Stimulated activated CD8-positive, alpha-beta memory T cell treated with anti-CD3 and anti-CD28 coated beads, Interleukin-4, amount 100 ng/mL, for 24 hours (primary cell): ENCODE data around the gene NEDD4L.
A peak's percentile ranks its signal among the peaks of the same experiment; 100 is the strongest.
"Not testable (repeated sequence)": the region's sequence is repeated elsewhere in the genome, so short reads cannot be mapped to it uniquely, and the experiment has no call there.

Experiments
- DNase-seq: peaks from one replicate; pipeline ENCODE4 v3.0.0-alpha.2; 2020; ENCODE audit warnings: low read depth

Gene NEDD4L

GRCh38 chr18:58156516-58156915 lies 112.5 kb downstream of the NEDD4L start:
- no peak for DNase-seq

DNA sequence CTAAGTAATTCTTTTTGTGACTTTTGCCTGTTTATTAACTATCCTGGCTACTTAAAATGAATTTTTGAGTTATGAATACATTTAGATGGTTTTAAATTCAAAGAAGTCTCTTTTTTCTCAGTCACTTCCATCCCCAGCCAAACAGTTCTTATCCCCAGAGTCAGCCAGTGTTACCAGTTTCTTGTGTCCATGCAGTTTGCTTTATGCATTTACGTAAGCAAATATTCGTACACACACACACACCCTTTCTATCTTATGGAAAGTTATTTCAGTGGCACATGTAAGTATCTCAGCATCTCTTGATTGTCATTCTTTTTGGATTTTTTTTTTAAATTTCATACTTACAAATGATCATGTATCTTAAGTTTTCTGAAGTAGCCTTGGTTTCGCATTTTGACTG lies 113.2 kb downstream of the NEDD4L start:
- no peak for DNase-seq

DNA sequence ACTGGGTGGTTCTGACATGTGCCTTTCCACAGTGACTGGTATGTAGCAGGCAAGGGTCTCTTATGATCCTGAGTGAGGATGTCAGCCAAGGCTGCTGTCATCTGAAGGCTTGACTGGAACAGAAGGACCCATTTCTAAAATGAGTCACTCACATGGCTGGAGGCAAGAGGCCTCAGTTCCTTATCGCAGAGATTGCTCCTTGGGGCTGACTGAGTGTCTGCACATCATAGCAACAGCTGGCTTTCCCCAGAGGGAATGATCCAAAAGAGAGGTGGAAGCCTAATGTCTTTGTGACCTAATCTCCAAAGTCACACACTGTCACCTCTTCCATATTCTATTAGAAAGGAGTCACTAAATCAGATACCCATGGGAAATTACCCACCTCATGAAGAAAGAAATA lies 114.0 kb downstream of the NEDD4L start:
- DNase-seq = no peak

GRCh38 chr18:58158459-58158858 lies 114.4 kb downstream of the NEDD4L start:
- no peak for DNase-seq

GRCh38 chr18:58161659-58162058 lies 117.6 kb downstream of the NEDD4L start:
- DNase-seq = no peak

GRCh38 chr18:58162127-58162526 lies 118.1 kb downstream of the NEDD4L start:
- no peak for DNase-seq

DNA sequence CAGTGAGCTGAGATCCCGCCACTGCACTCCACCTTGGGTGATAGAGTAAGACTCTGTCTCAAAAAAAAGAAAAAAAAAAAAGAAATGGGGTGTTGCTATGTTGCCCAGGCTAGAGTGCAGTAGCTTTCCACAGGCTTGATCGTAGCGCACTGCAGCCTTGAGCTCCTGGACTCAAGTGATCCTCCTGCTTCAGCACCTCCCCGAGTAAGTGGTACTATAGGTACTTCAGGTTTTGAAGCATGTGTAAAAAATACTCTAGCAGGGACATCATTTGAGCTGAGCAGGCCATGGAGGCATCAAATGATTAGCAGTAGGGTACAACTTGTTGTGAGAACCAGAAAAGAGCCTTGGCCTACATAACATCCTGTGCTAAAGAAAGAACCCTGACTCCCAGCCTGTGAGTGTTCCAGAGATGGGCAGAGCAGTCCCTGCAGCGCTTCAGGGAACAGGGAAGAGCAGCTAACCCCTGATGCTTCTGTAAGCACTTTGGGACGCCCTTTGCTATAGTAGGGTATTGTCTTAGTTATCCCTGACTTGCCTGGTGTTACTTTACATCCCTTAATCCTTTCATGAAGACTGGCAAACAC lies 119.1 kb downstream of the NEDD4L start:
- no peak for DNase-seq

DNA sequence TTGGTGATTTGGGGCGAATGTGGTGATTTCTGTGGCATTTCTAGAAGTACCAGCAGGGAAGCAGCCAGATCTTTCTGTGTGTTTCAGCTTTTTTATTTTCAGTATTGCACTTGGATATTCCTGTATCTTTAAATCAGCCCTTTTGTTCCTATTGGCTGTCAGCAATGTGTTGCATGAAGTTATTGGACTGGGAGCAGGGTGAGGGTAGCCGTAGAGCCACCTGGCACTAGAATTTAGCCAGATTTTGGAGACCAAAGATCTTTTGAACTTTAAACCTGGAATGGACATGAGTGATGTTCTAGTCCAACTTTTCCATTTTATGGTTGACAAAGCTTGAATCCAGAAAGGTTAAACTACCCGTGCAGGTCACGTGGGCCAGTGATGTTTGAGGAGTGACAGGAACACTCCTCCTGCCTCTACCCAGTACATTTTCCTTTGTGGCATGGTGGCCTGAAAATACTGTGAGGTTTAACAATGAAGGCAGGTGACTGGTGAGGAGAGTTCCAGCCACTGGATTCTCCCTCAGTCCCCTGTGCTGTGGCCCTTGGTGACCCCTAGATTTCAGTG lies 122.3 kb downstream of the NEDD4L start:
- DNase-seq = no peak

GRCh38 chr18:58167073-58167472 lies 123.0 kb downstream of the NEDD4L start:
- no peak for DNase-seq

DNA sequence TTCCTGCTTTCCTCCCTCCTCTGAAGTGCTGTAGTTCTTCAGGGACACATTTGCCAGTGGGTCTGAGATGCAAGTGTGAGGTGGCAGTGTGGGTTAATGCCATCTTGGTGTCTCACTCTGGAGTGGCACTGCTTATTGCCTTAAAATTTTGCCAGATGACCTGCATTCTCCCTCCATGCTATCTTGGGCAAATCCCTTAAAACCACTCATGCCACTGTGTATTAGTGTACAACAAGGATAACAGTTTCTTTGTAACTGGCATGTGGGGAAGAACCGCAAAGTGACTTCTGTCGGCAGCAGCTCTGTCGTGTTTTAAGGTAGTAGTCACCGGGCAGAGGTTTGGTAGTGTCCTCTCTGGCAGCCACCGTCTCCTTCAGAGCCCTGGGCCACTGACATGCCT lies 124.2 kb downstream of the NEDD4L start:
- no peak for DNase-seq

DNA sequence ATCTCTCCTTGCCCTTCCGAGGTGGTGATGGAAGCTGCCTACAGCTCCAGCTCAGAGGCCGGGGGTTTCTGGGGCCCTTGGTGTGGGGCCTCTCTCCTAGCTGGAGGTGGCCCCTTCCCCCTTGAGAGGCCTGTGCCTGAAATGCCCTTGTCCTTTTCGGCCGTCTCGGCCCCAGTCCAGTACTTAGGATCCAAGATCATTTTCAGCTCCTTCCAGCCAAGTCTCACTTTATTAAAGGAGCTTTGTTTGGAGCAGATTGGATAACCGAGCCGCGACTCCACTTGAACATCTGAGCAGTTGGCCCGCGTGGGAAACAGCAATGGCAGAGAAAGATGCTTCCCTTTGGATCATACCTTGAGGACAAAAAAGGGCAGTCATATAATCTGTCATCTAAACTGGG lies 125.0 kb downstream of the NEDD4L start:
- DNase-seq = no peak

GRCh38 chr18:58169472-58169871 lies 125.4 kb downstream of the NEDD4L start:
- DNase-seq = no peak

- DNase-seq = not testable (repeated sequence)
These were observed 126.0 kb downstream of the NEDD4L start for GRCh38 chr18:58170036-58170435.

- DNase-seq = no peak
These were observed 128.0 kb downstream of the NEDD4L start for GRCh38 chr18:58172031-58172430.

- DNase-seq = no peak
These were observed 130.3 kb downstream of the NEDD4L start for GRCh38 chr18:58174285-58174684.

GRCh38 chr18:58175122-58175785 lies 131.2 kb downstream of the NEDD4L start:
- no peak for DNase-seq

GRCh38 chr18:58175786-58176176 lies 131.8 kb downstream of the NEDD4L start:
- no peak for DNase-seq

- no peak for DNase-seq
These were observed 133.1 kb downstream of the NEDD4L start for GRCh38 chr18:58177004-58177717.

DNA sequence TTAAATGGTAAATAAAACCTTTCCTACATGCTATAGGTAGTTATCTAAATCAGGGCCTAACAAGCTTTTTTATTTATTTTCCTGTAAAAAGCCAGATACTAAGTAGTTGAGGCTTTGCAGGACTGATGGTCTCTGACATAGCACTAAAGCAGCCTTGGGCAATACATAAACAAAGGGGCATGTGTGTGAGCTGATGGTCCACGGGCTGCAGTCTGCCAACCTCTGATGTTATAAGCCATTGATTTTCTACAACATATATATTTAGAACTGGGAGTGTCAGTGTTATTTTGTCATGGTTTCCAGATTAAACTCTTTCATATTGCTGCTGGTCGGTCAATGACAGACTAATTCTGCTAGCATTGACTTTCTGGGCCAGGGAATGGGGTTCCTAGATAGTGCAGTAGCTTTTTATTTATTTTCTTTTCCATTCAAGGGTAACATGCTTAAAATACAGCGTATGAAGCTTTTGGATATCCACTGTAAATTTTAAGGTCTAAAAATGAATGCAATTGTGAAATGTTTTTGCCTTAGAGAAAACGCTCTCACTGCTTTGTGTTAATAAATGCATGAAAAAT lies 134.0 kb downstream of the NEDD4L start:
- DNase-seq = no peak

DNA sequence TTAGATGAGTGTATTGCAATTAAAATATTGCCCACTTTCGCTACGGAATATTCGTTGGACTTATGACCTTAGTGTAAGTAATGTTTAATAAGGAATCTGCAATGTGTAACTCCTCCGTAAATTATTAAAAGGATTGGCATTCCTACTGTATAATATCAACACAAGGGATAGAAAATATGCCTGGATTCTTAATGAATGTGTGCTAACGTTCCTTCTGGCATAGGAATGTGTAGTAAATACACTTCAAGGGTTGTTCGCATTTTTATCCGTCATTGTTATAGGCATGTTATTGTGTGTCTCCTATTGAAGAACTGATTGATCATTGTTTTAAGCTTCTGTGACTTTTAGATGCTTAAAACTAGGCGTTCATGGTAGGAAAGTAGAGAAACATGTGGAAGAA lies 134.5 kb downstream of the NEDD4L start:
- no peak for DNase-seq

DNA sequence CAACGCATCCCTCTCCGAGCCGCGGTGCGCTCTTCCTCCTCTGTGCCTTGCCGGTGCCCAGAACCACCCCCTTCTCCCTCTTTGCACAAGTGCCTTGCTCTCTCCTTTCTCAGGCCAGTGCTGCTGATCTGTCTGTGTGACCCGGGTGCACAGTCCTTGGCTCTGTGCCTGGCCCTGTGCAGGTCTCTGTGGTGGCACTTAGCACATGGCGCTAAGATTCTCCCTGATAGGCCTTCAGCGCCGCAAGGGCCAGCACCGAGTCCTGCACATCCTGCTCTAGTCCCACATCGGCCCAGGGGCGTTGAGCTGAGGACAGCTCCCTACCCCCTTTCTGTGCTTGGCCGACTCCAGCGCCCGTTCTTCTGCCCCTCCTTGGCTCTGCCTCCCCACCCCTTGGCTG lies 136.1 kb downstream of the NEDD4L start:
- DNase-seq = no peak

GRCh38 chr18:58180738-58181353 lies 136.8 kb downstream of the NEDD4L start:
- DNase-seq = peak; percentile 48
